Prostate gland (tissue), 2 donors: ENCODE results near the gene FKRP. TPM values are rescaled to one million over a fixed set of nuclear protein-coding genes. Genes with fewer than 3 reads are reported as not detected.

Source experiments
- DNase-seq: peaks from one replicate; pipeline ENCODE4 v3.0.0-alpha.2; 2019; ENCODE audit warnings: low spot score
- H3K27ac ChIP-seq, 2 donors: fragments of 200-600 bp; sonication (generic); 2 replicates each; pipeline ENCODE4 v1.5.1; 2017 to 2019
- H3K27me3 ChIP-seq: fragments of 200-600 bp; sonication (generic); replicated peaks from 2 replicates; pipeline ENCODE4 v1.5.1; 2019; ENCODE audit not compliant: insufficient read depth
- H3K36me3 ChIP-seq, 2 donors: fragments of 200-600 bp; sonication (generic); 1 replicate in 1 of 2; 2 replicates in 1 of 2; pipeline versions ENCODE4 v1.5.1 to v1.8.1; 2017 to 2019
- H3K4me1 ChIP-seq: fragments of 200-600 bp; sonication (generic); replicated peaks from 2 replicates; pipeline ENCODE4 v1.5.1; 2019
- H3K4me3 ChIP-seq, 2 donors: fragments of 200-600 bp; sonication (generic); 2 replicates each; pipeline ENCODE4 v1.5.1; 2017 to 2019
- H3K9me3 ChIP-seq: fragments of 200-600 bp; sonication (generic); 2 replicates; pipeline ENCODE4 v1.5.1; 2017
- CTCF ChIP-seq, 4 experiments: fragments of 200-600 bp in 2 of 4; fragments of 450-650 bp in 2 of 4; sonication (generic) in 2 of 4; IDR thresholded peaks; 1 replicate in 3 of 4; 2 replicates in 1 of 4; pipeline ENCODE4 v1.5.1; 2016 to 2019; ENCODE audit warnings: antibody characterized with exemption in 4 of 4, mild to moderate bottlenecking in 2 of 4, moderate library complexity in 2 of 4
- POLR2A ChIP-seq: fragments of 450-650 bp; IDR thresholded peaks from one replicate; pipeline ENCODE4 v1.6.1; 2016; ENCODE audit warnings: antibody characterized with exemption, mild to moderate bottlenecking
- POLR2AphosphoS5 ChIP-seq: sonication (generic); formaldehyde crosslinking; IDR thresholded peaks from one replicate; pipeline ENCODE4 v1.6.1; 2017; ENCODE audit warnings: antibody characterized with exemption
- WGBS: methylation state at CpG from one replicate; pipeline ENCODE4 v1.1.5; 2018; 5-methylcytosine and 5-hydroxymethylcytosine counted together
- intact Hi-C: fragments of 100-400 bp; cut with DNase I; formaldehyde crosslinking; loops from one replicate; pipeline ENCODE4 v1.14.2; 2022
- total RNA-seq, 2 donors: library from RNA; depleted of rRNA; stranded (reverse); fragments of >200 nt; gene quantifications; one replicate each; pipeline ENCODE4 v1.1.0, GENCODE V29; 2016

FKRP gene
- total RNA-seq, 2 donors from 2014 or later, result 15.2 to 32.0 TPM

- no peak for TF ChIP-seq POLR2AphosphoS5
- no peak for TF ChIP-seq POLR2A
- no peak for TF ChIP-seq CTCF (IDR thresholded peaks at IDR 0.05)
- Histone ChIP-seq H3K27ac (no peak overlapping the region), H3K4me1 (peaks cover 5% of the 10 kb centered on the region), H3K36me3 (no peaks in the 10 kb centered on the region), H3K4me3 (no peak overlapping the region), H3K9me3 (no peaks in the 10 kb centered on the region), H3K27me3 (no peaks in the 10 kb centered on the region)
- WGBS, result 87% methylated on average over 12 of the region's 12 CpGs
- intact Hi-C loops, result loop anchor here (5.0 kb wide), 1 partner anchor 43 kb away; the partner anchor contains the start of gene SLC1A5
- DNase-seq, result no peak
Measured at GRCh38 chr19:46744005-46744691, 1.7 kb upstream of the FKRP start.

GRCh38 chr19:46745030-46745429, 827 bp upstream of the FKRP start:
- no peaks in the 10 kb centered on the region for H3K9me3 ChIP-seq
- H3K4me3 ChIP-seq, result peak overlapping the region; percentile 98
- intact Hi-C loops, result loop anchor here (5.0 kb wide), 1 partner anchor 33 kb away; no protein-coding TSS in a partner anchor
- DNase-seq, result no peak
- H3K27ac ChIP-seq, result peak overlapping the region; percentile 84 to 93
- TF ChIP-seq POLR2A (no peak), CTCF (IDR thresholded peaks at IDR 0.05) (no peak), POLR2AphosphoS5 (no peak)
- 8% methylated on average over 8 of the region's 8 CpGs for WGBS
- peaks cover 5% of the 10 kb centered on the region for H3K4me1 ChIP-seq
- H3K36me3 ChIP-seq, result no peaks in the 10 kb centered on the region
- H3K27me3 ChIP-seq, result no peaks in the 10 kb centered on the region

GRCh38 chr19:46746281-46747057, 612 bp downstream of the FKRP start, which contains the start of gene STRN4:
Gene STRN4 (minus strand): TSS chr19:46746450. CDS start chr19:46746430, 20 bp downstream.
- no peak for DNase-seq
- peak; percentile 14 for TF ChIP-seq POLR2A
- TF ChIP-seq CTCF (IDR thresholded peaks at IDR 0.05), result no peak
- no peak for TF ChIP-seq POLR2AphosphoS5
- H3K27me3 ChIP-seq, result no peaks in the 10 kb centered on the region
- H3K4me1 ChIP-seq, result peaks cover 5% of the 10 kb centered on the region
- H3K9me3 ChIP-seq, result no peaks in the 10 kb centered on the region
- intact Hi-C loops, result loop anchor here (5.0 kb wide), 1 partner anchor 34 kb away; no protein-coding TSS in a partner anchor
- no peaks in the 10 kb centered on the region for H3K36me3 ChIP-seq
- H3K4me3 ChIP-seq, result peak within 1 kb of the TSS; percentile 98
- H3K27ac ChIP-seq, result peak within 1 kb of the TSS; percentile 84 to 93
- 0% methylated on average over 13 of the region's 74 CpGs for WGBS

GRCh38 chr19:46748325-46749109, 2.7 kb downstream of the FKRP start:
- no peak for TF ChIP-seq POLR2A
- TF ChIP-seq POLR2AphosphoS5, result no peak
- peak; percentile 11 to 58 (median 48) for TF ChIP-seq CTCF (IDR thresholded peaks at IDR 0.05)
- H3K9me3 ChIP-seq, result no peaks in the 10 kb centered on the region
- H3K4me3 ChIP-seq, result no peak overlapping the region
- intact Hi-C loops, result loop anchor here (5.0 kb wide), 1 partner anchor 36 kb away; no protein-coding TSS in a partner anchor
- no peaks in the 10 kb centered on the region for H3K36me3 ChIP-seq
- peaks cover 5% of the 10 kb centered on the region for H3K4me1 ChIP-seq
- H3K27ac ChIP-seq, result no peak overlapping the region
- WGBS, result 89% methylated on average over 21 of the region's 21 CpGs
- no peak for DNase-seq
- no peaks in the 10 kb centered on the region for H3K27me3 ChIP-seq
